HL-60 (cell line): Measurements from ENCODE around the gene EEA1.

ENCODE experiments used
- DNase-seq, 2 experiments: peaks; one replicate each; pipeline ENCODE4 v3.0.0-alpha.2; 2010 to 2020; ENCODE audit warnings: low read depth in 1 of 2, low spot score in 1 of 2
- H3K27ac ChIP-seq: fragments of 250-450 bp; sonication (Bioruptor Pico); replicated peaks from 2 replicates; pipeline ENCODE4 v1.5.1; 2020; ENCODE audit warnings: mild to moderate bottlenecking, moderate library complexity
- H3K27me3 ChIP-seq: fragments of 250-450 bp; sonication (Bioruptor Pico); 2 replicates; pipeline ENCODE4 v1.5.1; 2021; ENCODE audit warnings: mild to moderate bottlenecking, moderate library complexity; ENCODE audit not compliant: insufficient read depth, poor library complexity, severe bottlenecking
- H3K4me3 ChIP-seq: replicated peaks from 2 replicates; pipeline ENCODE4 v1.5.1; 2011; ENCODE audit warnings: mild to moderate bottlenecking, control low read depth, low read length; ENCODE audit not compliant: insufficient read depth
- GABPA ChIP-seq: IDR thresholded peaks from 2 replicates; pipeline ENCODE4 v1.6.1; 2012; ENCODE audit warnings: low read depth
- POLR2AphosphoS5 ChIP-seq: IDR thresholded peaks from 2 replicates; pipeline ENCODE4 v1.6.1; 2012; ENCODE audit warnings: low read depth
- REST ChIP-seq: IDR thresholded peaks from 2 replicates; pipeline ENCODE4 v1.6.1; 2012; ENCODE audit warnings: low read depth; ENCODE audit not compliant: insufficient replicate concordance
- SPI1 ChIP-seq: IDR thresholded peaks from 2 replicates; pipeline ENCODE4 v1.6.1; 2012; ENCODE audit warnings: low read depth, mild to moderate bottlenecking, borderline replicate concordance
- TF ChIP-seq, protein P1 (sequence below): IDR thresholded peaks from one replicate; pipeline ENCODE4 v1.5.1; 2011; ENCODE audit warnings: low read length, control low read depth, inconsistent platforms; ENCODE audit not compliant: insufficient read depth

EEA1 gene

GRCh38 chr12:92828565-92828964, 100.5 kb downstream of the EEA1 start:
- H3K4me3 ChIP-seq, result no peak overlapping the region
- no peak for DNase-seq
- H3K27me3 ChIP-seq, result no peaks in the 10 kb centered on the region
- H3K27ac ChIP-seq, result no peak overlapping the region
- TF ChIP-seq REST, result no peak
- TF ChIP-seq SPI1, result no peak
- no peak for TF ChIP-seq POLR2AphosphoS5
- TF ChIP-seq, protein P1, sequence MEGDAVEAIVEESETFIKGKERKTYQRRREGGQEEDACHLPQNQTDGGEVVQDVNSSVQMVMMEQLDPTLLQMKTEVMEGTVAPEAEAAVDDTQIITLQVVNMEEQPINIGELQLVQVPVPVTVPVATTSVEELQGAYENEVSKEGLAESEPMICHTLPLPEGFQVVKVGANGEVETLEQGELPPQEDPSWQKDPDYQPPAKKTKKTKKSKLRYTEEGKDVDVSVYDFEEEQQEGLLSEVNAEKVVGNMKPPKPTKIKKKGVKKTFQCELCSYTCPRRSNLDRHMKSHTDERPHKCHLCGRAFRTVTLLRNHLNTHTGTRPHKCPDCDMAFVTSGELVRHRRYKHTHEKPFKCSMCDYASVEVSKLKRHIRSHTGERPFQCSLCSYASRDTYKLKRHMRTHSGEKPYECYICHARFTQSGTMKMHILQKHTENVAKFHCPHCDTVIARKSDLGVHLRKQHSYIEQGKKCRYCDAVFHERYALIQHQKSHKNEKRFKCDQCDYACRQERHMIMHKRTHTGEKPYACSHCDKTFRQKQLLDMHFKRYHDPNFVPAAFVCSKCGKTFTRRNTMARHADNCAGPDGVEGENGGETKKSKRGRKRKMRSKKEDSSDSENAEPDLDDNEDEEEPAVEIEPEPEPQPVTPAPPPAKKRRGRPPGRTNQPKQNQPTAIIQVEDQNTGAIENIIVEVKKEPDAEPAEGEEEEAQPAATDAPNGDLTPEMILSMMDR, result no peak
- TF ChIP-seq GABPA, result no peak

DNA sequence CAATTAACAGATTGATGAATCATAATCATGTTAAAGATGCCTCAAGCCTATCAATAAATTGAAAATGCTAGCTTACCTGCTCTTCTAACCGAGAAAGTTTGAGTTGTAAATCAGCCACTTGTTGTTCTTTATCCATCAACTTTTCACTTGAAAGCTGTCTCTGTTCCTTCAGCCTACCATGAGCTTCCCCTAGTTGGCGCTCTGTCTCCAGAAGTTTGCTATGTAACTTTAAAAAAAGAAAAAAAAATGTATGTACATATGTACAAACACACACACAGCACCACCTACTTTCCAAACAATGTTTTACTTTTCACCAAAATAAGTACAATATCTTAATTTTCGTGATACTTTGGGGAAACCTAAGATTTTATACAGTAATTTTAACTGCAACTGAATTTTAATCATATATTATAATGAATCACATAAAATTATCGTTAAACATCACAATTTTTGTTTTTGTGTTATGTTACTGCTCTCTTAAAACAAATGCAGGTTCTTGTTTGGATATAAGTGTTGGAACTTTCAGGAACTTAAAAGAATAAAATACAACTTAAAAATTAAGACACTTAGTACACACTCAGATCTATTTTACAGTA, 101.2 kb downstream of the EEA1 start:
- H3K27me3 ChIP-seq, result no peaks in the 10 kb centered on the region
- H3K4me3 ChIP-seq, result no peak overlapping the region
- TF ChIP-seq GABPA (no peak), SPI1 (no peak), POLR2AphosphoS5 (no peak)
- TF ChIP-seq, protein P1, result peak; percentile 72
- peak in 1 of 2 experiments; percentile 28 for DNase-seq
- H3K27ac ChIP-seq, result no peak overlapping the region

GRCh38 chr12:92821142-92821541, 108.0 kb downstream of the EEA1 start:
- Histone ChIP-seq H3K4me3 (no peak overlapping the region), H3K27me3 (no peaks in the 10 kb centered on the region), H3K27ac (no peak overlapping the region)
- DNase-seq, result no peak
- TF ChIP-seq GABPA, result no peak

GRCh38 chr12:92814584-92814983, 114.5 kb downstream of the EEA1 start:
- no peak overlapping the region for H3K4me3 ChIP-seq
- H3K27ac ChIP-seq, result no peak overlapping the region
- TF ChIP-seq, protein P1, result no peak
- no peaks in the 10 kb centered on the region for H3K27me3 ChIP-seq
- no peak for DNase-seq

- H3K4me3 ChIP-seq, result no peak overlapping the region
- H3K27ac ChIP-seq, result no peak overlapping the region
- no peaks in the 10 kb centered on the region for H3K27me3 ChIP-seq
- TF ChIP-seq, protein P1, result no peak
- TF ChIP-seq SPI1 (no peak), POLR2AphosphoS5 (no peak), REST (no peak), GABPA (no peak)
- no peak for DNase-seq
Measured at GRCh38 chr12:92810370-92810769, 118.7 kb downstream of the EEA1 start.
